Activated CD8-positive, alpha-beta T cell treated with anti-CD3 and anti-CD28 coated beads for 36 hours (primary cell): ENCODE results near the gene PON1. TPM values are rescaled to one million over a fixed set of nuclear protein-coding genes. Genes with fewer than 3 reads are reported as not detected.

Source experiments
- ATAC-seq: fragments of 200-7000 bp; cut with Tn5 transposase; one replicate; pipeline ENCODE4 v1.10.0; 2021; ENCODE audit warnings: mild to moderate bottlenecking, moderate library complexity
- CTCF ChIA-PET: fragments of 350-600 bp; sonication (Branson Sonifier 250); formaldehyde crosslinking; loops from one replicate; lab custom pipeline; 2021; ENCODE audit warnings: antibody characterized with exemption; lab: Charles Lee
- POLR2A ChIA-PET: fragments of 350-600 bp; sonication (Branson Sonifier 250); formaldehyde crosslinking; loops from one replicate; lab custom pipeline; 2021; ENCODE audit warnings: antibody characterized with exemption; lab: Charles Lee
- DNase-seq: peaks from one replicate; pipeline ENCODE4 v3.0.0-alpha.2; 2020
- H3K27ac Mint-ChIP-seq: one replicate; pipeline ENCODE4 v1.8.0; 2021; ENCODE audit warnings: mild to moderate bottlenecking, mixed read lengths
- H3K27me3 Mint-ChIP-seq: one replicate; pipeline ENCODE4 v1.8.0; 2021; ENCODE audit warnings: mixed read lengths
- H3K36me3 Mint-ChIP-seq: one replicate; pipeline ENCODE4 v1.8.0; 2021; ENCODE audit warnings: low read depth, mixed read lengths
- H3K4me1 Mint-ChIP-seq: one replicate; pipeline ENCODE4 v1.8.0; 2021; ENCODE audit warnings: low read depth, mixed read lengths
- H3K4me3 Mint-ChIP-seq: one replicate; pipeline ENCODE4 v1.8.0; 2021; ENCODE audit warnings: mild to moderate bottlenecking, moderate library complexity, mixed read lengths
- H3K9me3 Mint-ChIP-seq: one replicate; pipeline ENCODE4 v1.8.0; 2021; ENCODE audit warnings: mixed read lengths
- CTCF ChIP-seq: fragments of 200-600 bp; IDR thresholded peaks from one replicate; pipeline ENCODE4 v1.8.0; 2022; ENCODE audit warnings: antibody characterized with exemption, mild to moderate bottlenecking
- intact Hi-C: fragments of 100-400 bp; cut with micrococcal nuclease; formaldehyde crosslinking; loops from one replicate; pipeline ENCODE4 v1.10.0; 2022
- total RNA-seq, 2 experiments: library from RNA; stranded (reverse); gene quantifications; one replicate each; pipeline ENCODE4 v1.2.3, GENCODE V29; 2021

The PON1 gene
- total RNA-seq, 2 experiments from 2014 or later: not detected

GRCh38 chr7:95255691-95256090 is 68.6 kb downstream of the PON1 start:
- Mint-ChIP-seq H3K27me3 (peaks cover 7% of the 10 kb centered on the region), H3K27ac (no peak overlapping the region), H3K4me1 (no peaks in the 10 kb centered on the region), H3K9me3 (no peaks in the 10 kb centered on the region), H3K4me3 (no peak overlapping the region), H3K36me3 (no peaks in the 10 kb centered on the region)
- ChIA-PET CTCF (no interaction called here), POLR2A (no interaction called here)
- DNase-seq (no peak), ATAC-seq (no peak)
- no peak for TF ChIP-seq CTCF
- intact Hi-C loops: no loop called here

DNA sequence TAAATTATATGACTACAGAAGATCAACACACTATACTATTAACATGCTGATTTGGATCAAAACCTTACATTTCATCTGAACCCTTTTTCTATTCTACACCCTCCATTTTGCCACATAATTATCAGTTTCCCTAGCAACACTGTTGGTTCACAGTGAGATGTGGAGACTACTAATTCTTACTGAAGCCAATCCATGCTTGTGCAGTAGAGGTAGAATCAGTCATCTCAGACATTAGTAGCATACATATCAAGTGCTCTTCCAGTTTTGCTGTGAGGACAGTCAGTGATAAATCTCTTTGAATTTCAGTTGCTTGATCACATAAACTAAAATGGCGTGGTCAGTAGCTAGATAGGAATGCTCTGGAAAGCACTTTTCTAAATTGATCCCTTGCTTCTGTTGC is 70.3 kb downstream of the PON1 start:
- Mint-ChIP-seq H3K27ac (no peak overlapping the region), H3K27me3 (peaks cover 7% of the 10 kb centered on the region), H3K4me3 (no peak overlapping the region), H3K9me3 (no peaks in the 10 kb centered on the region), H3K36me3 (no peaks in the 10 kb centered on the region), H3K4me1 (no peaks in the 10 kb centered on the region)
- ChIA-PET POLR2A (no interaction called here), CTCF (no interaction called here)
- no peak for TF ChIP-seq CTCF
- no peak for DNase-seq
- intact Hi-C loops: no loop called here
- no peak for ATAC-seq

GRCh38 chr7:95251966-95252365 is 72.4 kb downstream of the PON1 start:
- no peaks in the 10 kb centered on the region for H3K4me1 Mint-ChIP-seq
- H3K36me3 Mint-ChIP-seq: no peaks in the 10 kb centered on the region
- peaks cover 8% of the 10 kb centered on the region for H3K27me3 Mint-ChIP-seq
- POLR2A ChIA-PET: interaction anchor here (0.6 kb wide), 1 partner anchor 146 kb away, joined by 3 read pairs; no protein-coding TSS in a partner anchor
- no peak overlapping the region for H3K27ac Mint-ChIP-seq
- intact Hi-C loops: no loop called here
- CTCF ChIA-PET: no interaction called here
- ATAC-seq: no peak
- no peak for DNase-seq
- H3K4me3 Mint-ChIP-seq: no peak overlapping the region
- no peak for TF ChIP-seq CTCF
- H3K9me3 Mint-ChIP-seq: no peaks in the 10 kb centered on the region

DNA sequence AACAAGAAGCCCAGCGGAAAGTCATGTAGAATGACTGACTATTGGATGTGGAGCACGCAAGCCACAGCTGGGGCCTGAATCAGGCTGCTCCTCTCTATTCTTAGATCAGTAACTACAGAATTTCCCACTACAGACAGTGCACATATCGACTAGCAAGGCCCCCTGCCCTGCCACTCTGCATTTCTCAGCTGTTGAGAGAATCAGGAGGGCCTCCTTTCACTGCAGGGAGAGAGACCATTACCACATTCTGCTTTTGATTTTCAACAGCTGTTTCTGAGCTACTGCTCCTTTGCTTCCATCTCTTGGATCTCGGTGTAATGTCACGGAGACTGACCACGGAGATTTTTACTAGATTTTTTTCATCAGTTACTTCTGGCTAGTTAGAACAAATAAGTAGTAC is 73.8 kb downstream of the PON1 start:
- no peak for ATAC-seq
- Mint-ChIP-seq H3K27me3 (peaks cover 10% of the 10 kb centered on the region), H3K36me3 (no peaks in the 10 kb centered on the region), H3K27ac (no peak overlapping the region), H3K9me3 (no peaks in the 10 kb centered on the region), H3K4me3 (no peak overlapping the region), H3K4me1 (no peaks in the 10 kb centered on the region)
- intact Hi-C loops: no loop called here
- DNase-seq: no peak
- TF ChIP-seq CTCF: no peak
- ChIA-PET CTCF (no interaction called here), POLR2A (no interaction called here)

Other genes starting within 250 kb of the PON1 start
- gene PON3, start 71.8 kb upstream of the PON1 start, total RNA-seq: not detected
- 1 to 10 TPM; 3.5 to 3.7 TPM for gene PON2, start 110.5 kb upstream of the PON1 start, total RNA-seq
- gene ASB4, start 161.4 kb upstream of the PON1 start, total RNA-seq: not detected